H1 (cell line): ENCODE measurements around the gene MRPS26. TPM values are rescaled to one million over a fixed set of nuclear protein-coding genes. Genes with fewer than 3 reads are reported as not detected.
A peak's percentile ranks its signal among the peaks of the same experiment; 100 is the strongest.

ENCODE experiments used
- ATF2 ChIP-seq: IDR thresholded peaks from 2 replicates; pipeline ENCODE4 v1.6.1; 2012; ENCODE audit warnings: low read length, inconsistent platforms
- ATF3 ChIP-seq: IDR thresholded peaks from 2 replicates; pipeline ENCODE4 v1.6.1; 2011; ENCODE audit warnings: low read depth, mild to moderate bottlenecking, low read length; ENCODE audit not compliant: insufficient read depth
- CREB1 ChIP-seq: IDR thresholded peaks from 2 replicates; pipeline ENCODE4 v1.6.1; 2012; ENCODE audit warnings: inconsistent platforms
- EZH2 ChIP-seq: fragments of 200-600 bp; sonication (generic); IDR thresholded peaks from 2 replicates; pipeline ENCODE4 v1.7.1; 2012; ENCODE audit warnings: low read depth, mild to moderate bottlenecking, moderate library complexity, low read length, inconsistent platforms; ENCODE audit not compliant: severe bottlenecking
- HDAC2 ChIP-seq, 2 experiments: fragments of 300-600 bp in 1 of 2; sonication (generic) in 1 of 2; IDR thresholded peaks; 2 replicates each; pipeline ENCODE4 v1.6.1; 2011 to 2012; ENCODE audit warnings: low read depth in 2 of 2, low read length in 2 of 2, mild to moderate bottlenecking in 2 of 2, moderate library complexity in 2 of 2, borderline replicate concordance in 1 of 2, inconsistent platforms in 1 of 2
- JUN ChIP-seq: IDR thresholded peaks from 2 replicates; pipeline ENCODE4 v1.6.1; 2011; ENCODE audit warnings: low read depth, mild to moderate bottlenecking, improper control_type of control experiment, low read length
- KDM1A ChIP-seq: fragments of 200-600, 300-600 bp; sonication (generic); IDR thresholded peaks from 2 replicates; pipeline ENCODE4 v1.7.1; 2016; ENCODE audit warnings: mild to moderate bottlenecking, low read length, borderline replicate concordance
- KDM4A ChIP-seq: IDR thresholded peaks from one replicate; pipeline ENCODE4 v1.7.1; 2012; ENCODE audit warnings: low read depth, mild to moderate bottlenecking, moderate library complexity, low read length, inconsistent platforms; ENCODE audit not compliant: severe bottlenecking
- KDM5A ChIP-seq: fragments of 200-600 bp; IDR thresholded peaks from 2 replicates; pipeline ENCODE4 v1.7.1; 2012; ENCODE audit warnings: mild to moderate bottlenecking, low read length, inconsistent platforms, mixed read lengths
- MAFK ChIP-seq: IDR thresholded peaks from 2 replicates; pipeline ENCODE4 v1.6.1; 2012; ENCODE audit warnings: low read depth, mild to moderate bottlenecking, improper control_type of control experiment, low read length
- NRF1 ChIP-seq: IDR thresholded peaks from 2 replicates; pipeline ENCODE4 v1.6.1; 2011; ENCODE audit warnings: mild to moderate bottlenecking, low read depth, low read length, improper control_type of control experiment
- PHF8 ChIP-seq: fragments of 200-600 bp; sonication (generic); conservative IDR thresholded peaks from 2 replicates; pipeline ENCODE4 v1.7.1; 2012; ENCODE audit warnings: low read depth, mild to moderate bottlenecking, inconsistent platforms, low read length, moderate library complexity
- RAD21 ChIP-seq, 2 experiments: IDR thresholded peaks in 1 of 2; conservative IDR thresholded peaks in 1 of 2; 2 replicates each; pipeline ENCODE4 v1.6.1; 2011; ENCODE audit warnings: low read depth in 2 of 2, low read length in 2 of 2, improper control_type of control experiment in 1 of 2, inconsistent platforms in 1 of 2, mild to moderate bottlenecking in 1 of 2, moderate library complexity in 1 of 2
- SIX5 ChIP-seq: IDR thresholded peaks from 2 replicates; pipeline ENCODE4 v1.6.1; 2011; ENCODE audit warnings: mild to moderate bottlenecking, low read depth, low read length
- SUZ12 ChIP-seq: fragments of 200-600 bp; sonication (generic); IDR thresholded peaks from 2 replicates; pipeline ENCODE4 v1.6.1; 2012; ENCODE audit warnings: mild to moderate bottlenecking, inconsistent platforms, low read length, moderate library complexity, mixed read lengths
- TAF7 ChIP-seq: optimal IDR thresholded peaks from 2 replicates; pipeline ENCODE3; 2011; ENCODE audit warnings: low read depth, mild to moderate bottlenecking, inconsistent platforms, low read length, moderate library complexity, borderline replicate concordance
- TBP ChIP-seq: IDR thresholded peaks from 2 replicates; pipeline ENCODE4 v1.6.1; 2011; ENCODE audit warnings: low read depth, low read length, improper control_type of control experiment
- TCF12 ChIP-seq: IDR thresholded peaks from 2 replicates; pipeline ENCODE4 v1.6.1; 2011; ENCODE audit warnings: low read depth, mild to moderate bottlenecking, low read length
- TEAD4 ChIP-seq: IDR thresholded peaks from 2 replicates; pipeline ENCODE4 v1.6.1; 2012; ENCODE audit warnings: low read depth, low read length, inconsistent platforms, mixed read lengths
- USF2 ChIP-seq: IDR thresholded peaks from 2 replicates; pipeline ENCODE4 v1.6.1; 2011; ENCODE audit warnings: low read length, improper control_type of control experiment
- polyA plus RNA-seq, 7 experiments: library from polyadenylated mRNA; depleted of rRNA in 3 of 7; stranded (reverse) in 5 of 7; unstranded in 2 of 7; fragments of >200 nt in 5 of 7; fragments of 200-250 nt in 2 of 7; gene quantifications; 1 replicate in 5 of 7; 2 replicates in 1 of 7; 4 replicates in 1 of 7; pipeline versions ENCODE4 v1.2.1 to v1.2.3, GENCODE V29; 2011 to 2013; ENCODE audit warnings: missing spikeins in 2 of 7, mixed read lengths in 2 of 7
- total RNA-seq: library from RNA; stranded (reverse); fragmentation: NEBNext Ultra II Directional; extraction: Animal tissue kit (Norgen Biotek cat#: 25700); gene quantifications from 2 replicates; pipeline ENCODE4 v1.2.1, GENCODE V29; 2021

MRPS26 gene
- total and polyA plus RNA-seq, 2 of the 8 experiments (the other 6 are each of a cell fraction or from before 2014, with no cell fraction given) = 83.6 to 103 TPM

DNA sequence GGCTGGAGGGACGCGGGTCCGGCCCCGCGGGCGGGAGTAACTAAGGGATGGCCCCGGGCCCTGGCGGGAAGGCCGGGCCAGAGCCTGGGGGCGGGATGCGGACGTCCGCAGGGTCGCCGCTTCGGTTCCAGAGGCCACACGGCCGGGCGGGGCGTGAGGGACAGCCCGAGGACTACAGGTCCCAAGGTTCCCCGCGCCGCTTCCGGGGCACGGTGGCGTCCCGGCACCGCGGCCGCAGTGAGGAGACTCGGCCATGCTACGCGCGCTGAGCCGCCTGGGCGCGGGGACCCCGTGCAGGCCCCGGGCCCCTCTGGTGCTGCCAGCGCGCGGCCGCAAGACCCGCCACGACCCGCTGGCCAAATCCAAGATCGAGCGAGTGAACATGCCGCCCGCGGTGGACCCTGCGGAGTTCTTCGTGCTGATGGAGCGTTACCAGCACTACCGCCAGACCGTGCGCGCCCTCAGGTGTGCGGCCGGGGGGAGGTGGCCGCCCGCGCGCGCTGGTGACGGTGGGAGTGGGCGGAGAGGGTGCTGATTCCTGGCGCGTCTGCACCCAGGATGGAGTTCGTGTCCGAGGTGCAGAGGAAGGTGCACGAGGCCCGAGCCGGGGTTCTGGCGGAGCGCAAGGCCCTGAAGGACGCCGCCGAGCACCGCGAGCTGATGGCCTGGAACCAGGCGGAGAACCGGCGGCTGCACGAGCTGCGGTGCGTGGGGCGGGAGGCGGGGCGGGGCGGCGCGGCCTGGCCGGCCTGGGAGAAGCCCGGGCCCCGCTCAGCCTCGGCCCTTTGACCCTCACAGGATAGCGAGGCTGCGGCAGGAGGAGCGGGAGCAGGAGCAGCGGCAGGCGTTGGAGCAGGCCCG lies at the start of gene MRPS26 (continued):
- peak; percentile 71 for TF ChIP-seq TAF7
- no peak for TF ChIP-seq ATF3
- no peak for TF ChIP-seq NRF1
- TF ChIP-seq RAD21 (IDR thresholded peaks at IDR 0.05 in 1 of 2, conservative IDR thresholded peaks at IDR 0.05 in 1 of 2; ENCODE audit: low read depth in 2 of 2, low read length in 2 of 2) = no peak
- TF ChIP-seq HDAC2 (IDR thresholded peaks at IDR 0.05; ENCODE audit: borderline replicate concordance in 1 of 2, low read depth in 2 of 2, low read length in 2 of 2) = peak in 1 of 2 experiments; percentile 6; a peak in 1 of 4 replicates
- no peak for TF ChIP-seq EZH2
- TF ChIP-seq TEAD4 = no peak
- peak; percentile 60 for TF ChIP-seq SIX5
- peak; percentile 60; the same call in 1 of the 2 replicates for TF ChIP-seq CREB1
- no peak for TF ChIP-seq MAFK
- no peak for TF ChIP-seq SUZ12
- TF ChIP-seq USF2 = no peak
- TF ChIP-seq KDM1A = no peak
- no peak for TF ChIP-seq TCF12
- TF ChIP-seq JUN = no peak
- no peak for TF ChIP-seq KDM5A
- peak; percentile 46; the same call in 1 of the 2 replicates for TF ChIP-seq TBP
- peak; percentile 87 for TF ChIP-seq PHF8
- TF ChIP-seq ATF2 = no peak
- peak; percentile 63 for TF ChIP-seq KDM4A
